Inflammatory macrophage treated with lipopolysaccharide for 1 hour (primary cell): ENCODE results near the gene ADRM1.

Source experiments
- DNase-seq, 2 donors: peaks; one replicate each; pipeline ENCODE4 v3.0.0-alpha.2; 2020 to 2022

ADRM1 gene, protein sequence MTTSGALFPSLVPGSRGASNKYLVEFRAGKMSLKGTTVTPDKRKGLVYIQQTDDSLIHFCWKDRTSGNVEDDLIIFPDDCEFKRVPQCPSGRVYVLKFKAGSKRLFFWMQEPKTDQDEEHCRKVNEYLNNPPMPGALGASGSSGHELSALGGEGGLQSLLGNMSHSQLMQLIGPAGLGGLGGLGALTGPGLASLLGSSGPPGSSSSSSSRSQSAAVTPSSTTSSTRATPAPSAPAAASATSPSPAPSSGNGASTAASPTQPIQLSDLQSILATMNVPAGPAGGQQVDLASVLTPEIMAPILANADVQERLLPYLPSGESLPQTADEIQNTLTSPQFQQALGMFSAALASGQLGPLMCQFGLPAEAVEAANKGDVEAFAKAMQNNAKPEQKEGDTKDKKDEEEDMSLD

DNA sequence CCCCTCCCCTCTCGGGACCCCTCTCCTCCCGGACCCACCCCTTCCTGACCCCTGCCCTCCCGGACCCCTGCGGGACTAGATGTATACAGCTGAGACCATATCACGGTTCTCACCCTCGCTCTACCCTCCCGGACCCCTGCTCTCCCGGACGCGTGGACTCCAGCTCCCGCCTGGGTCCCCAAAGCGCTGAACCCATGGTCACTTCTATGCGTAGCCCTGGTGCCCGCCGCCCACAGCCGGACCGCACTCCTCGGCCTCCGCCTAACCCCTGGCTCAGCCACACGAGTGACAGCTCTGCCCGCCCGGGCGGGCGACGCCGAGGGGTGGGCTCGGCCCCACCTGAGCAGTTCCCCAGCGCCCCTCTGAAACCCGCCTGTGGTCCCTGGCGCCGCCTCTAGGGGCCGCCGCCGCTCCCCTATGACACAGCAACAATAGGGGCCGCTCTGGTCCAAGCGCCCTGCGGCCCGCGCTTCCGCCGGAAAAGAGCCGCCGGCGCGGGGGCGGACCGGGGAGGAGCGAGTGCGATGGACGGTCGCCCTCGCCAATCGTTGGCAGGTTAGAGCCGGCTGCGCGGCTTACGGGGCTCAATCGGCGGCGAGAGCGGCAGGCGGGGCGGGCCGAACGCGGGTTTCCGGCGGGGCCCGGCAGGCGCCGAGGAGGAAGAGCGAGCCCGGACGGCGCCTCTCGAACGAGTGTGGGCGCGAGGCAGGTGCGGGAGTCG, at the start of gene ADRM1:
TSS of gene ADRM1 (plus strand) at position 657 of the 721 bp plus-strand sequence. CDS start 572 bp downstream, outside the sequence.
- peak; percentile 96 to 98 for DNase-seq

DNA sequence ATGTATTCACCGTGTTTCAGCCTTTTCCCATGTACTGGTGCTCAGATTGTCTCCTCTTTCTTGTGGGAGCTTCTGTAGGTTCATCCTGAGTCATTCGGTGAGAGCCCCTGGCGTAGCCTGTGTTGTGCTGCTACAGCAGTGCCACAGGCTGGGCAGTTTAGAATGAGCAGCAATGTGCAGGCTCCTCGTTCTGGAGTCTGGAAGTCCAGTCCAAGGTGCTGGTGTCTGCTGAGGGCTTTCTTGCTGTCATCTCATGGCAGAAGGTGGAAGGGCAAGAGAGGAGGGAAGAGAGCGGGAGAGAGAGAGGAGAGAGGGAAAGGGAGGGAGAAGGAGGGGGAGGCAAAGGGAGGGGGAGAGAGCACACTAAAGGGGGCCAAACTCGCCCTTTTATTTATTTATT, 49.4 kb upstream of the ADRM1 start:
- DNase-seq: no peak

DNA sequence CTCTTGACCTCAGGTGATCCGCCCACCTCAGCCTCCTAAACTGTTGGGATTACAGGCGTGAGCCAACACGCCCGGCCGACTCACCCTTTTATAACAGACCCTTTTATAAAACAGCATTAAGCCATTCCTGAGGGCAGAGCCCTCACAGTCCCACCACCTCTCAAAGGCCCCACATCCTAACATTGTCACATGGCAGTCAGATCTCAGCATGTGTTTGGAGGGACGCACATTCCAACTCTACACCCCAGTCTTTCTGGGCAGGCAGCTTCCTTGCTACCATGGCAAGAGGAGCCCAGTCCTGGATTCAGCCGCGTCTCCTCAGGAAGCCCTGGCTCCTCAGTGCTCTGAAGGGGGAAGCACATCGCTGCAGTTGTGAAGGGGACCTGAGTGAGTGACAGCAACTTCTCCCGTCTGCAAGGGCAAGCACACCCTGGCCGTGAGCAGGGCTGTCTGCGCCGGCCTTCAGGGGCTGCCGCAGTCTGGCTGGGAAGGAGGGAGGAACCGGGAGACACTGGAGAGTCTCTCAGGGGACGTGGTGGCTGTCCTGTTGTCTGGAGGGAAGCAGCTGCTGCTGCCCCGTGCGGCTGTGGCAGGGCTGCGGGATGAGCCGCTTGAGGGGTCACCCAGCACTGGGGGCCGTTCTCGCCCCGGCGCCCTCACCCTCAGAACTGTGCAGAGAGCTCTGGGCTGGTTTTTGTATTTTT, 48.6 kb upstream of the ADRM1 start:
- no peak for DNase-seq

DNA sequence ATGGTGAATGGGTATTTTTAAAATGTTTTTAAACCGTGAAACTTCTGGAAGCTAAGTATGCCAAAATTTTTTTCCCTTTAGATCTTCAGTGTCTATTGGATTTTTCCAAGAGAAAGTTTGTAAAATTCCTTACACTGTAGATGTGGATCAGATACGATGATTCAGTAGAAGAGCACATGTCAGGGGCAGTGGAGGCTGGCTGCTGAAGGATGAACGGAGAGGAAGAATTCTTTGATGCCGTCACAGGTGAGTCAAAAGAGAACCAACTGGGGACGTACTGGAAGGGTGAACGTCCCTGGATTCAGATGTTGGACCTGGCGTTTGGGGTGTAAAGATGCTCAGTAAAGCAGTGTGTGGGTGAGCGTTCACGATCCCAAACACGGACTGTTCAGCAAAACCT, 46.8 kb upstream of the ADRM1 start:
- DNase-seq: no peak

DNA sequence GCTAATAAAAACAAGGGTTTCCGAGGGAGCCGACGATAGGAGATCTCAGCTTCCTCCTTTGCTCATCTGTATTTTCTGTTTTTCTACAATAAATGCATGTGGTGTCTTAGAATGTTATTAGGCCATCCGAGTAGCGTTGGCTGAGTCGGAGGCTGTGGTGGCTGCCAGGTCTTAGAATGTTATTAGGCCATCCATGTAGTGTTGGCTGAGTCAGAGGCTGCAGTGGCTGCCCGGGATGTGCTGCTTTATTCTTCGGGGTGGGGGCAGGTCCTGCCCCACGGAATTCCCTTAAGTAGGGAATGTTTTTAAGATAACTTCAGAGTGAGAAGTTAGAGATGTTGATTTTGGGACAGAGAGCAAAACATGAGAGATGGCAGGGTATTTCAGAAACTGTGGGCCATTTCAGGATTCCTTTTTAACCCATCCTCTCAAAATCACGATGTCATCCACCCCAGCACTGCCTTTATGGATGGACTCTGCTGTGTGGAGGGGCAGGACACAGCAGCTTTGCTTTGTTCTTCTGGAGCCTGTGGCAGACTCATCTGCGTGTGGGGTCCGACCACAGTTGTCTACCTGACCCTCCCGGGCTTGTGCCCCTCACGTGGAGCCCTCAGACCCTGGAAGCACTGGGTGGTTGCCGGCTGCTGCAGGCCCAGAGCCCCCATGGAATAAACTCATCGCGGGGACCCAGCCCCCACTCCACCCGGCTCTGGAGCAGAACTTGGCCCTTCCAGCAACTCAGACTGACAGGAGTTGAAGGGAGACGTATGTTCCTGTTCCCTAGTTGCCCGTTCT, 44.1 kb upstream of the ADRM1 start:
- no peak for DNase-seq

DNA sequence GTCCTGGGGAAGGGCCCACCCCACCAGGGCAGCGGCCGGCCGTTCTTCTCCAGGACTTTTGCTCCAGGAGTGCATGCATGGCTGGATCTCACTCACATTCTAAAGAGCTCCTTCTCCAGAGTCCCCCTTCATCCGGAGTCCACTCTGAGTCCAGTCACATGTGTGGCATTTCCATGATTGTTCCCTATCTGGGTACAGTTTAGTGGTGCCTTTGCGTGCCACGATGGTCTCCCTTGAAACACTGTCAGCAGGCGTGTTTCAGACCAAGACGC, 43.6 kb upstream of the ADRM1 start:
- DNase-seq: no peak

DNA sequence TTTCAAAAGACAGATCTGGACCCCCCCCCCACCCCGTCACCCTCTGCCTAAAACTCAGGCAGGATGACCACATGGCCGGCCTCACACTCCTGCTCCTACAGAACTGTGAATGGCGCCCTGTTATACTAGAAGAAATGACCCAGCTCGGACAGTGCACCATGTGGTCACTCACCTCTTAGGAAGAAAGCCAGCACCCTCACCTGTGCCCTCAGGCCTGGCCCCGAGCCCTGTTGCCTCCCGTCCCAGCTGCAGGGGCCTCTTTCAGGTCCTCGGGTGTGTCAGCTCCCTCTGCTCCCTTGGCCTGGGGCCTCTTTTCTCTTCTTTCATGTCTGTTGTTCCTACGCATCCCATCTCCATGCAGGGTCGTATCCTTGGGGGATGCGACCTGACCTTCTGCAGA, 40.7 kb upstream of the ADRM1 start:
- no peak for DNase-seq

DNA sequence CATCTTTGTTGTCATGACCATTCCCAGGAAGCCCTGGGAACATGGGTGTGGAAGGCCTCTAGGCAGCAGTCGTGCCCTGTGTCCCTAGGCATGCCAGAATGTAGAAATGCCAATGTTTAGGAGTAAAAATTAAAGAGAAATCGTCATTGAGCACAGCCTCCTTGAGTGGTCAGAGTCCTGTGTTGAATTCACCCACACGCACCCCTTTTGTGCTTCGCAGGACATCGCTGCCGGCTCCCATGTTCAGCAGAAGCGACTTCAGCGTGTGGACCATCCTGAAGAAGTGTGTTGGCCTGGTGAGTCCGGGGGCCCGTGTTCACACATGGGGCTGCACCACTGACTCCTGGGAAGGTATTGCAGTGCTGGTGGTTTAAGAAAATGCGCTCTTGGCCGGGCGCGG, 39.4 kb upstream of the ADRM1 start:
- DNase-seq: no peak

DNA sequence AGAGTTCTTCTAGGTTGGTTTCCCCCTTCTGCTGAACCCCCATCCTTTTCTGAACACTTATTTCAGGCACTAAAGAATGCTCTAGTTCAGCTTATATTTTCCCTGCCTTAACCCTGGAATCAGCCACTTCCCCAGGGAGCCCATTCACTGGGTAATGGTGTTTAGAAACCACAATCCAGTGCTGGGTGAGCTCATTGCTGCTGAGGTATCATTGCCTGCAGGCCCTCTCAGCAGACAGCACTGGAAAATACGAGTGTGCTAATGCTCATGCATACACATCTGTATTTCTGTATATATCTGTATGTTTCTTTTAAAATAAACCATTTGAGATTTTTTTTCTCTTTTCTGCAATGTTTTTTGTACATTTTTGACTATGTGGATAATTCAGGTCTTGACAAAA, 37.4 kb upstream of the ADRM1 start:
- no peak for DNase-seq

DNA sequence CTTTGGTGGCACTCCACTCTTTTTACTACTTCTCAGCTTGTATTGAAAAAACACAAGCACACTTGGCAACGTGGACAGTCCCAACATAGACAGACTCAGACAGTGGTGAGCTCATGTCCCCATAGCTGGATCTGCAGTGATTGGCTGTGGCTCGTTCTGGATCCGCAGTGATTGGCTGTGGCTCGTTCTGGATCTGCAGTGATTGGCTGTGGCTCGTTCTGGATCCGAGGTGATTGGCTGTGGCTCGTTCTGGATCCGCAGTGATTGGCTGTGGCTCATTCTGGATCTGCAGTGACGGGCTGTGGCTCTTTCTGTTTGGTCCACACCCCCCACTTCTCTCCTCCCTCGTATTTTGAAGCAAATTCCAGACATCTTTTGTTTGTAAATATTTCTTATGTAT, 36.5 kb upstream of the ADRM1 start:
- DNase-seq: peak in 1 of 2 donors; percentile 4

DNA sequence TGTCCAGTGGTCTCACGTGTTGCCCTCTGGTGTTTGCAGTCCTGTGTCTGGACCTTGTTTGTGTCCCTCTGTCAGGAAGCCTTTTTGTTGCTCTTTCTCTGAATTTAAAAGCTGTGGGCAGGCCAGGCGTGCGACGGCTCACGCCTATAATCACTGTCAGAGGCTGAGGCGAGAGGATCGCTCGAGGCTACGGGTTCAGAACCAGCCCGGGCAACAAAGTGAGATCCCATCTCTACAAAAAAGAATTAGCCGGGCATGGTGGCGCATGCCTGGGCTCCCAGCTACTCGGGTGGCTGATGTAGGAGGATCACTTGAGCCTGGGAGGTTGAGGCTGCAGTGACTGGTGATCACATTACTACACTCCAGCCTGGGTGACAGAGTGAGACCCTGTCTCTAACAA, 35.9 kb upstream of the ADRM1 start:
- DNase-seq: no peak

DNA sequence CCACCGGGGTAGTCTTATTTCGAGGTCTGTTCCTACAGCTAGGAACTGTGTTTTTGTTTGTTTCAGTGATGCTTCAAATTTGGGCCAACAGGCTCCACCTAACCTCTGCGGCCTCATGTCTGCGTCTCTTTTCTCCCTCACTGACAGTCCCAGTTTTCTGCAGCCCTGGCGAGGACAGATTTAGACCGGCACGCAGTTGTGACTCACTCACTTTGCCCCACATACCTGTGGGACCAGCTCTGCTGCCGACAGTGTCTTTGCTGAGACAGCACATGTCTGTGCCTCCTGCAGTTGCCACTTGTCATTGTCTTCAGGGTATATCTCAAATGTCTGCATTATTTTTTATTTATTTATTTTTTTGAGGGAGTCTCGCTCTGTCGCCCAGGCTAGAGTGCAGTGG, 35.3 kb upstream of the ADRM1 start:
- DNase-seq: no peak

DNA sequence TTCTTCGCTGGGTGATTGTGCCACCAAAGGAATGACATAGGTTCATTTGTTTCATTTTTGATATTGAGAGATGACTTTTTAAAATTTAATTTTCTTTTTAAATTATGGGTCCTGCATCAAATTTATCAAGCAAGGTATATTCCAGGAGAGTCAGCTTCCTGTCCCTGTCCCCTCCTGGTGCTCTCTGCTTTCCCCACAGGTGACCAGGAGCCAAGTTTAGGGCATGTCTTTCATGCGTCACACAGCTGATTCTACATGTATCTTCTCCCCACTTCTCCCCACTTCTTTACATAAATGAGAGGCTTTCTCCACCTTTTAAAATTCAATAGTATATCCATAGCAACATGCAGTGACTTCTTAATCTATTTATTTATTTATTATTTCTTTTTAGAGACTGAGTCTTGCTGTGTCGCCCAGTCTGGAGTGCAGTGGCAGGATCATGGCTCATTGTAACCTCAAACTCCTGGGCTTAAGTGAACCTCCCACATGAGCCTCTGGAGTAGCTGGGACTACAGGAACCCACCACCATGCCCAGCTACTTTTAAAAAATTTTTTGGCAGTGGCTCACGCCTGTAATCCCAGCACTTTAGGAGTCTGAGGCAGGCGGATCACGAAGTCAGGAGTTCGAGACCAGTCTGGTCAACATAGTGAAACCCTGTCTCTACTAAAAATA, 34.4 kb upstream of the ADRM1 start:
- no peak for DNase-seq

DNA sequence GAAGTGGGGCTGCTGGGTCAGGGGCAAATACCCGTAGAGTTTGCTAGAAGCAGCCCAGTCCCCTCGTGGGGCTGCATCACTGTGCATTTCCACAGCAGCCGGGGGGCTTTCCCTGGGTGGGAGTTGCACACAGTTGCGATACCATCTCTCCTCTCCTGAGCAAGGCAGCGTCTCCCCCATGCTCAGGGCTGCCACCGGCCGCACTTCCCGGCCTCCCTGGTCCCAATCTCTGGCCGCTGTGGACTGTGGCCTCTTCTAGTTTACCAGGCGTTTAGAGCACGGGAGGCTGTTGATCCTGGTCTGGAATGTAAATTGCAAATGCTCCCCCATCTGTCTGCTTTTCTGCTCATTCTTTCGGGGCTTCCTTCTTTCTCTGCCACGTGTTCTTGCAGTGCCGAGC, 33.4 kb upstream of the ADRM1 start:
- no peak for DNase-seq

DNA sequence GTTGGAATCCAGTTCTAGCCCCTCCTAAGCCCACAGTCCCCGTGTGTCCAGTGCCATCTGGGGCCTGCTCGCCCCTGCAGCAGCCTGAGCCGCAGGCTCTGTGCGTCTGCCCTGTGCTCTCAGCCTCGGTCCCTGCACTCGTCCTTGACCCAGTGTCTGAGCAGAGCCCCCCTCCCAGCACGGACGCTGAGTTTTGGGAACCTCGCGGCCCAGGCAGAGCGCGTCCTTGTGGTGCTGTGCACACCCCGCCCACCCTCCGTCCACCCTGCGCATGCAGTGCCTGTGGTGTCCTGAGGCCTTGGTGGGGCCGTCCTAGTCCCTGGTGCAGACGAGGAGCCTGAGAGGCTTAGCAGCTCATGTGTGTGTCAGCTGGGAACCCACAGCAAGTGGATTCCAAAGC, 32.9 kb upstream of the ADRM1 start:
- no peak for DNase-seq

DNA sequence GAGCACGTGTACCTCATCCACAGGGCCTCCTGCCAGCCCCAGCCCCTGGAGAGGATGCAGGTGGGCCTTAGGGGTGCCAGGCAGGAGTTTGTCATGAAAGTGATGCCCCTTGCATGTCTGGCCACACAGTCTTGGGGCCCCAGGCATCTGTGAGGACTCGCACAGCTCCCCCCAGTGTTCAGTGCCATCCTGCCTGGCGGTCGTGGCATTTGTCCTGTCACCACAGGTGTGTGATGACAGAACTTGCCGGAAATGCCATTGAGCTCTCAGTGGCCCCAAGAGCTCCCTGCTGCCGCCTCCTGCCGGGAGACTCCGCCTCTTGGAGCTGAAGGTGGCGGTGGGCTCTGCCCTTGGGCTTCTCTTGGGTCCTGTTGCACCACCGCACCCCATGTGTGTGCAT, 30.6 kb upstream of the ADRM1 start:
- no peak for DNase-seq

DNA sequence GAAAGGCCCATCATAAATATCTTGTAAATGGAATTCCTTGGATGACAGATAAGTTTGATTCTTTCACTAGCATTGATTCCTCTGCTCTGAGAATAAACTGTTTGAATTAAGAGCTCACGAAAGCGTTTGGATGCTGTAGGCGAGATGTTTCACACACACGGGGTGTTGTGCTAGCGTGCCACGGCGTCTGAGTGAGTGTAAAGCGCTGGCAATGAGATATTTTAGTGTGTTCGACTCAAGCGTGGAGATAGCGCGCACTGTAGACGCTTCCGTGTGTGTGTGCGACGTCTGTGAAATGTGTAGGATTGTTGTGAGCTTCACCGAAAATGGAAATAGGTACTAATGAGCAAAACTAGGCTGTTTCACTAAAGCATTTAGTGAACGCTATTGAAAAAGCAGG, 29.4 kb upstream of the ADRM1 start:
- no peak for DNase-seq

DNA sequence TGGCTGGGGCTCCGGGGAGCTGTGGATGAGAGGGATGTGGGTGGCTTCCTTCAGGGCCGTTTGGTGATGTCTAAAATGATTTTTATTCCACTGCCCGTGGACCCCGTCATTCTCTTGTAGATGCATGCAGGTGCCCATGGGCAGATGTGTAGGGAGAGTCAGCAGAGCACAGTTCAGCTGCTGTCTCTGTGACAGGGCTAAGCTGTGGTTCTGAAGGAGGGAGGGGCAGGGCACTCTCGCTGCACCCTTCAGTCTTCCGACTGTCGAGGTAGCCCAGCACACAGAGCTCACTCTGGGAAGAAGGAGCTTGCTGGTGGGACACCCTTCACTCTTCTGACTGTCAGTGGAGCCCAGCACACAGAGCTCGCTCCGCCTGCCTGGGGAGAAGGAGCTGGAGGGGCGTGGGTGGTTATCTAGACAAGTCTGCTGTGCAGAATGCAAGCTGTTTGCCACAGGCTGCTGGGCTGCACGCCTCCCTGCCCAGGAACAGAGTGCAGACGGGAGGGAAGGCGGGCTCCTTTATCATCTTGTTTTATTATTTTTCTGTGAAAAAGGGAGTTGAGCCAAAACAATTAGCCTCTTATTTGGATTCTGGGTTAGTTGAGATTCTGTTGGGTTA, 28.4 kb upstream of the ADRM1 start:
- no peak for DNase-seq

DNA sequence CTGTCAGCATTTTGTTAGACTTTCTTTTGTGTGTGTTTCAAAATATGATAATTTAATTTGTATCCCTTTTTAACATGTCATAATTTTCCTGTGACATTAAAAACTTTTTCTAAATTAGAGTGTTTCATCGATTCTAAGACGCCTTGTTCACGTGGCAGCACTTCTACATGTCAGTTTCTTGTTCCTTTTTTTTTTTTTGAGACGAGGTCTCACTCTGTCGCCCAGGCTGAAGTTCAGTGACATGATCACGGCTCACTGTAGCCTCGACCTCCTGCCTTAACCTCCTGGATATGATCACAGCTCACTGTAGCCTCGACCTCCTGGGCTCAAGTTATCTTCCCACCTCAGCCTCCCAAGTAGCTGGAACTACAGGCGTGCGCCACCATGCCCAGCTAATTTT, 27.6 kb upstream of the ADRM1 start:
- no peak for DNase-seq

DNA sequence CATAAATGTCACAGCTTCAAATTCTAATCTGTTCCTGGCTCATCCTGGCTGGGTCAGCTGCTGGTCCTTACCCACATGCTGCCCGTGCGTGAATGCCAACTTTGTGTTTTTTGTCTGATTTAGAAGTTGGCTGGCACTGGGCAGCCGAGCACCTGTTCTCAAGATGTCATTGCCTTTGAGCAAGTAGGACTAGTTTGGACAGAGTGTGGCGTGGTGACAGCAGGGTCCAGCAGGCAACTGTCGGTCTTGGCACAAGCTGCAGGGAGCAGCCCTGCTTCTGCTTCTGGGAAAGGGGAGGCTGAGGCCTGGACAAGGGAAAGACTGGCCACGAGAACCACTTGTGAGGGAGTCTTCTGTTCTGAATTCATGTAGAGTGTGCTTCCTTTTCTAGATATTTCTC, 26.4 kb upstream of the ADRM1 start:
- DNase-seq: no peak

DNA sequence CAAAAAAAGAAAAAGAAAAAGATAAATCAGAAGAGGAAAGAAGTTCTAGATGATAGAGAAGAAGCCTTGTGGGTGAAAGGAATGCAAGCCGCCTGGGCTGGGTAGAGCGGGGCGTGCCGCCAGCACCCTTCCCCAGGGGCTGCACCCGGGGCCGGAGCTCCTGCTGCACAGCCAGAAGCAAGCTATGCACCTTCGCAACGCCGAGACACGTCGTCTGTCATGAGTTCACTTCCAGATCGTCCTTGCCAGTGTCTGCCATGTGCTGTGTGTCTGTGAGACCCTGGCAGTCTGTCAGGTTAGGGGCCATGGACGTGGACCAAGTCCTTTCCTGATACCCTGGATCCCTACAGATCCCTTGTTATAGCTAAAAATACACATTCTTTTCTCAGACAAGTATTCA, 25.5 kb upstream of the ADRM1 start:
- DNase-seq: no peak

DNA sequence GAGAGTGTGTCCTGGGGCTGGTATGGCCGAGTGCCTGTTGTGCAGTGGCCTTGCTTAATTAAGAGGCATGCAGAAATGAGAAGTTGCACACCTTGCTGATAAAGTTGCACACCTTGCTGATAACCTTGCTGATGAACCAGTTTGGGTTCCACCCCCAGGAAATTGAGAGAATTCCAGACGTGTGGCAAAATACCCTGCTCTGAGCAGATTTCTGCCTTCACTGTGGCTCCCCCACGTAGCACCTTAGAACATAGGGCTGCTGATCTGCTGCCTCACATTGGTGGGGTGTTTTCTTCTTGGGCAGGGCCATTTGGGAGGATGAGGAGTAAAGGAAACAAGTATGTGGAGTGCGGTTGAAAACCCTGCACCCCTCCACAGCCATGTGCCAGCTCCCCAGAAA, 22.5 kb upstream of the ADRM1 start:
- DNase-seq: no peak
